HEK293T (cell line): ENCODE measurements around the gene KRTAP9-2.

Source experiments
- BHLHE40 ChIP-seq: fragments of 450-650 bp; IDR thresholded peaks from 2 replicates; pipeline ENCODE4 v1.6.1; 2016; ENCODE audit warnings: mild to moderate bottlenecking, moderate library complexity, borderline replicate concordance
- FOXK2 ChIP-seq: fragments of 450-650 bp; IDR thresholded peaks from 2 replicates; pipeline ENCODE4 v1.6.1; 2016; ENCODE audit warnings: mild to moderate bottlenecking
- NFRKB ChIP-seq: fragments of 450-650 bp; IDR thresholded peaks from 2 replicates; pipeline ENCODE4 v1.6.1; 2016; ENCODE audit warnings: mild to moderate bottlenecking, moderate library complexity
- SP1 ChIP-seq: fragments of 450-650 bp; IDR thresholded peaks from 2 replicates; pipeline ENCODE4 v1.6.1; 2017
- SUZ12 ChIP-seq: fragments of 450-650 bp; IDR thresholded peaks from 2 replicates; pipeline ENCODE4 v1.6.1; 2016; ENCODE audit warnings: mild to moderate bottlenecking

GRCh38 chr17:41176744-41177387, 49.6 kb upstream of the KRTAP9-2 start:
- TF ChIP-seq BHLHE40 (no peak), FOXK2 (no peak), SP1 (no peak), NFRKB (no peak), SUZ12 (no peak)
